GM21526 (cell line): Measurements from ENCODE around the gene KCNJ10.

Source experiments
- ATAC-seq: cut with Tn5 transposase; IDR thresholded peaks from one replicate; pipeline ENCODE4 v1.9.1; 2021; ENCODE audit warnings: moderate library complexity; ENCODE audit not compliant: unreplicated experiment, low FRiP score

The KCNJ10 gene

DNA sequence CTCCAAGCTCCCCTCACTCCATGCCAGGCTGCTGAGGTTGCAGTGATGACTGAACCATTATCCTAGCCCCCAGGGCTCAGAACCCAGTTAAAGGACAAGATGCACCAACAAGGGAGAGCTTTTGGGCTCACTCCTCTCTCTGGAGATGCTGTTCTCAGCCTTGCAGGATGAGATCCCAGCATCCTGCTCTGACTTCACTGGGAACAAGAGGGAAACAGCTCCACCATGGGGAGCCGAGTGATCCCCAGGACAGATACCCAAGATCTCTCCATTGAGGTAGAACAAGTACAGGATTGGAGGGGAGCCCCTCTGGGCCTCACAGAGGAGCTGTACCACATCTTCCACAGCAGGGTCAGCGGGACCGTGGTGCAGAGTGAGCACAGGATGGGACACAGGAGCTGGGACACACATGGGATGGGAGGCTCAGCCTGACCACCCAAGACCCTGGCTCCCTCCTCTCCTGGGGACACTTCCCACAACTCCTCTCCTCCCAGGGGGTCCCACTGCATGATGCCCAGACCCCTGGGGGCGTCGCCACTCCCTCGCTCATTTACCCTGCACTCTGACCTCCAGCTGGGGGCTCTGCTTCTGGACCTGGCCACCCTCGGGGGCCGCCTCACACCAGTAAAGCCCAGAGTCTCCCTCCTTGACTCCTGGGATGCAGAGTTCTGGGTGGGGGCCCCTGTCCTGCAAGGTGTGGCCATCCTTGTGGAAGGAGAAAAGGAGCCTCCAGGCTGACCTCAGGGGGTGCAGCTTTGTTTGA lies 97.3 kb downstream of the KCNJ10 start:
- no peak for ATAC-seq

DNA sequence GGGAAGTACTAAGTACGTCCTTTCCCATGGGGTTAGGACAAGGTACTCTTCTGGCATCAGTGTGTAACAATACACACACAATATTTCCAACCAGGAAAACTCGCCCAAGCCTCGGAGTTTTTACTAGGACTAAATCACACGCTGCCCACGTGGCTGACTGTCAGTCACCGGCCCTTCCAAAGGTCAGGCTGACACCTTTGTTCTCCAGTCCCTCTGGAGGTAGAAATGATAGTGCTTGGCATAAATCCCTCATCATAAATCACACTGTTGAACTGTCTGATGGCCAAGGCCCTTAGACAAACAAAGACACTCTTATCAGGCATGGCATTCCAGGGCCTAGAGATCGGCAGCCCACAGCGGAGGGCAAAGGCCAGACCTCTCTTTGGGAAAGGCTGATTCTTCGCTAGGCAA lies 99.0 kb downstream of the KCNJ10 start:
- no peak for ATAC-seq

DNA sequence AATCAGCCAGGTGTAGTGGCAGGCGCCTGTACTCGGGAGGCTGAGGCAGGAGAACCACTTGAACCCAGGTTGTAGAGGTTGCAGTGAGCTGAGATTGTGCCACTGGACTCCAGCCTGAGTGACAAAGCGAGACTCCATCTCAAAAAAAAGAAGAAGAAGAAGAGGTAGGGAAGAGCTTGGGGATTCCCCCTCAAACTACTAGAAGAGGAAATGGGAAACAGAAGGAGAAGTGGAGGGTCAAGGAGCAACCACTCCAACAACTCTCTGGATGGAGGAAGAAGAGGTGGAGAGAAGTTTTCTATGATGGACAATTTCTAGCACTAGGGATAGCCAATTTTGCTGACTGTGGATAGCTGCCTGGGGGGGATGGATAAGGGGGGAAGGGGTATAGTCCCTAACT lies 101.1 kb downstream of the KCNJ10 start:
- ATAC-seq, result no peak

DNA sequence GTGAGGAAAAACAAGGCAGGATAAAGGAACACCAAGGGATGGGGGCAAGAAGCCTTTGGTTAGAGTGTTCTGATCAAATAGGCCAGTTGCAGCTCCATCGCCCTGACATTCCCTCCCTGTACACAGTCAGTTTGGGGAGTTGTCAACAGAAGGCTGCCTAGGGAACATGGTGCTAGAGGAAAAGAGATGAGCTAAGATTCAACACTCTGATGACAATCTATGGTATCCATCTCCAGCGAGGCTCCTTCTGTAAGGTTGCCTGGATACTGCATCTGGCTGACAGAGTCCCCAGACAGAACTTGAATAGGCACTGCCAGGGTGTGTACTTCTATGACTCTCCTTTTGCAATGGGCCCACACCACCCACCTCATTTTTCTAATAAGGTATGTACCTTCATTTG lies 104.7 kb downstream of the KCNJ10 start:
- no peak for ATAC-seq

DNA sequence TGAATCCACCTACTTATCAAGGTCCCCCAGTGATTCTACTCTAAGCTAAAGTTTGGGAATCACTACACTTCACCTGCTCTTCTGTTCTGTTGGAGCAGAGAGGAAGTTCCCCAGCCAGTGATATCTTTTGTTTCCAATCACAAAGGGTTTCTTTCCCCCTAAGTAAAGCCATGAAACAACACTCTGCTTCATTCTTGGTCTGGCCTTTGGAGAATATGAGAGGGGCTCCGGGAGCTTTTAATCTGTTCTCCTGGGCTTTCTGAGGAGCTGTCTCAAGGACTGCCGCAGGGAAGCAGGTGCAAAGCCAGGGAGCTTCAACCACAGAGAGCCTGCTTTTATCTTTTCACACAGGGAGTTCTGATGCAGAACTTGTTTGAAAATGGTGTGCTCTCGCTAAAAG lies 105.8 kb downstream of the KCNJ10 start:
- no peak for ATAC-seq

DNA sequence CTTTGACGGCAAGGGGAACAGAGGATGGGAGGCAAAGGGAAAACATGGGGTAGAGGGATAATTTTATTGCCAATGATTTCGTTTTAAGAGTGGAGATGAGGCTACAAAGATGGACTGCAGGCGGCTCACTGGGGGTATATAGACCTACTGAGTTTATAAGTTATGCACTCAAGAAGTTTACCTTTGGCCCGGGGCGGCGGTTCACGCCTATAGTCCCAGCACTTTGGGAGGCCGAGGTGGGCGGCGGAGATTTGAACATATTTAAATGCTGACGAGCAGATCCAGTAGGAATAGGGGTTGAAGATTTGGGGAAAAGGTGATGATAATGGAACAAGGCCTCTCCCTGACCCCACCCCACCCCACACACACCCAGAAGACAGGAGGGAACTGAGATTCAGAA lies 107.8 kb downstream of the KCNJ10 start:
- ATAC-seq, result no peak

DNA sequence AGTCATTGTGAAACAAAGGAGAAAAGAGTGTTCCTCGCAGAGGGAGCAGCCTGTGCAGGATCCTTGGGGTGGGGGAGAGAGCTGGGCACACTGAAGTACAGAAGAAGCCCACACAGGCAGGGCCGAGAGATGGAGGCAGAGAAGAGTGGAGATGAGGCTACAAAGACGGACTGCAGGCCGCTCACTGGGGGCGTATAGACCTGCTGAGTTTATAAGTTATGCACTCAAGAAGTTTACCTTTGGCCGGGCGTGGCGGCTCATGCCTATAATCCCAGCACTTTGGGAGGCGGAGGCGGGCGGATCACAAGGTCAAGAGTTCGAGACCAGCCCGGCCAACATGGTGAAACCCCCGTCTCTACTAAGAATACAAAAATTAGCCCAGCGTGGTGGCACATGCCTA lies 108.3 kb downstream of the KCNJ10 start:
- ATAC-seq, result no peak

DNA sequence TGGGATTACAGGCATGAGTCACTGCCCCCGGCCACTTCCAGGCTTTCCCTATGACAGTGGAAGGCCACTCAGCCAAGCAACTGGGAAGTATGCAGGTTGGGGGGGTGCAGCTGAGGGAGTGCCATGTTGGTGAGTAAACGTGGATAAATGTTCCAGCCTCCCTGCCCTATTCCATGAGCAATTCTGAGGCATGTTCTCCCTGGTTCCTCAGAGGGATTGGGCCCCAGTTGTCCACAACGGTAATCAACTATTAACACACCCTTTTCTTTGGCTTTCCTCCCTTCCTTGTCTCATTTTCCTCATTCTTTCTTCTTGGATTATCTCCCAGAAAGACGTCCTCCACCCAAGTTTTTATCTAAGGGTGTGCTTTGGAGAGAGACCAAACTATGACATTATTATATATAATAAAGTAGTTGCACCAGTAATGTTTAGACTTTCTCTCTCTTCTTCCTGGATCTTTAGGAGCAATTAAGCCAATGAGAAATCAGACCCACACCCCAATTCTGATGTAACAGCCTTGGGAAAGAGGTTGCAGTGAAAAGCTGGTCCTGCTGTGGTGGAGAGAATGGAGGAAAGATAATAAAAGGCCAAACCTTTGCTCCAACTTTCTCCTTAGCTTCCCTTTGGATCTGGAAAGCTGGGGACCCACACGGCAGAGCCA lies 109.1 kb downstream of the KCNJ10 start:
- no peak for ATAC-seq

DNA sequence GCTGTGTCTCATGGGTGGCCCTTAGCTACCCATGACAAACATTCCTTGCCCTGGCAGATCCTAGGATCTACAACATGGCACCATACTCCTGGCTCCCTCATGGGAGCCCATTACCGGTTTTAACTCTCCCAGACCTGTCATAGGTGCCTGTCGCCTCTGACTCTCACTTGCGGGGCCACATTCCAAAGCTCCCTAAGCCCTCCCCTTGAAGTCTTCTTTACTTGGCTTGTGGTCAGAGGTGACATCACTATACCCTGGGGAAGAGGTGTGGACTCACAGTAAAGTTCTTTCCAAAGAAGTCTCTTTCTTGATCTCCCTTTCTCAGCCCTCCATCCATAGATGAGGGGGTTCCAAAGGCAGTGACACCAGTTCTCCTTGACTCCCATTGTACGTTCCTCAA lies 110.5 kb downstream of the KCNJ10 start:
- no peak for ATAC-seq

DNA sequence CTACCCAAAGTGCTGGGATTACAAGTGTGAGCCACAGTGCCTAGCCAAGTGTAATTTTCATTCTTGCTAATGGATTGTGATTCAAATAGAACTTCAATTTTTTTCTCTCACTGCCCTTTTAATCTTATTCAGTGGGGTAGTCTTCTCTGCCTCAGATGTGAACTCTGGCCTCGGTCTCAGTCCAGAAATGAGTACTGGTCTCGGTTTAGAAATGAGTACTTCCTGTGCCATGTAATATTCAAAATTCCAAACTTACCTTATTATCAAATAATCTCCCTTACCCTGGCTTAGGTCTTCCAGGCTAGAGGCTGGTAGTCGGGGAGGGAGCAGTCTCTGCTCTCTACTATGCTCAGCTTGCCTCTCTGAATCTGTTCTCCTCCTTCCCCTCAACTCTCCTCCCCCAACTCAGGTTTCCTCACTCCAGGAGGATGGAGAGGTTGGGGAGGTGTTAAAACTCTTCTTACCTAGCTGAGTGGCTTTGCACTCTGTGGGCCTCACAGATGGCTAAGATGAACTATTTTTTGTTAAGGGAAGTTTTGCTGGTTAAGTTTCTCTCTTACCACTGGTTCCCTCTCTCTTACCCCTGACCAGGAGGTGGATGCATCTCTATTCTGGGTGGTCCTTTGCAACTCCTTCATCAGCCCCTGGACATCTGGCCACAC lies 111.1 kb downstream of the KCNJ10 start:
- no peak for ATAC-seq

DNA sequence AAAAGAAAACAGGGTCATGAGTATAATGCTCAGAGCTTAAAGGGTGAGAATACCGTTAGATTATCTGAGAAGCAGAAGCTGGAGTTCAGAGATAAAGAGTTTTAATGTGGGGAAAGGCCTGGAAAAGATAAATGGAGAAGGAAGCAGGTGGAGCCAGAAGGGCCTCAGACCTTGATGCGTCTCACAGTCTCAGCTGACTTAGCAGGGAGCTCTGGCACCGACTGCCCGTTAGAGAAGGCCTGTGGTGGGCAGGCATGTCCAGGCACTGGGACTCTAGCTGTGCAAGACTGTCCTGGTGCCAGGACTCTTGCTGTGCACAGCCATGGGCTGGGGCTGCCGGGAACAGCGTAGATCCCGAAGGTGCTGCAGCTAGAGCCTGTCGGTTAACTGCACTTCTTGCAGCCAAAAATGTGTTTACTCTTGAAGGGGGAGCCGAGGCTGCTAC lies 112.1 kb downstream of the KCNJ10 start:
- ATAC-seq, result no peak

DNA sequence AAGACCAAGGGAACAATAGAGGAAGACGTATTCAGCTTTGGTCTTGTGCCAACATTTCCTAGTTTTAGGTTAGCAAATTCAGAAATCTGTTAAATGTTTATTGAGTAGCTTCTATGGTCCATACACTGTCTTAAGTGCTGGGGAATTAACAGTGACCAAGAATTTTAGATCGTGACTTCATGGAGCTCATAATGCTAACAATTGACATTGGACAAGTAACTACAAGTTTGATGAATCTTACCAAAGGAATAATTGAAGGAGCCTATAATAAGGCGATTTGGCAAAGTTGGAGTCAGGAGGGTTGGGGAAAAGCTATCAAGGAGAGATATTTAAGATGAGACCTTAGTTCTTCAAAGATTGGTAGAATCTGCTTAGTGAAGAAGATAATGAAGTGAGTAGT lies 114.5 kb downstream of the KCNJ10 start:
- ATAC-seq, result no peak

DNA sequence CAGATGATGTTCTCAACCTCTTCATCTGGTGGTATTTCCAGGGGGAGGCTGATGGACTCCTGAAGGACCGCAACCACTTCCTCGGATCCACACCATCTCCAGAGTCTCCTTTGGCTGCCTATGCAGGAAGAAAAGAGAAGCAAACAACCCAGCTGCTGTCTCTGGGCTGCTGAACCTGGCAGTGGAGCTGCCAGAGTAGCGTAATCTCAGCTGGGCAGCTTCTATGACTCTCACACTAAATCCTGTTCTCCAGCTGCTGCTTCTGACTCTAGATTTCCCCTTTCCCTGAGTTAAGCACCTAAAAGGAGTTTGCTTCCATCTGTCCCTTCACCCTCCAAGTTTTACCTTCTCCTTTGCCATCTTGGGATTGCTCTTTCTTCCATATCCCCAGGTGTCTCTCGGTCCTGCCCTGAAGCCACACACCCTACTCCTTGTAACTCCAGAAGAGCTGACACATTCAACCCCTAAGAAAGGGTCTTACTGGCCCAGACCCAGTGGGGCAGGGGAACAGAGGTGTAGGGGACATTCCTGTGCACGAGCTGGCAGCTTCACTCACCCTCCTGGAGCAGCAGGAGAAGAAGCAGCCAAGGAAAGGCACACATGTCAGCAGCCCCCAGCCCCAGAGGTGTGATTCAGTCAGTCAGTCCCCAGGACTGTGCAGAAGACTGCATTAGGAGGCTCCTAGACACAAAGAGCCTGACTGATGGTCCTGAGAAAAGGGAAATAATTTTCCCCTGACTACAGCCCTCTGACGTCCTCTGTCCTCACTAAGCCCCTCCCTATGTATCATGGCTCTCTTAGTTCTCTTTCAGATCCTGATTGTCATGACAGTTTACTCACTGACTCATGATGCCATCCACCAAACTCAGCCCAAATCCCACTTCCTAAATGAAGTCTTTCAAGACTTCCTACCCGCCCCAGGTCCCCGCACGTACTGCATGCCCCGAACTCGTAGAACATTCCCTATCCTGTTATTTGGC lies 116.1 kb downstream of the KCNJ10 start, which contains the start of gene SLAMF9:
Gene SLAMF9, minus strand, starts transcription at position 702 of the 980 bp plus-strand sequence. Its CDS starts 100 bp downstream, at position 602.
- ATAC-seq, result no peak

DNA sequence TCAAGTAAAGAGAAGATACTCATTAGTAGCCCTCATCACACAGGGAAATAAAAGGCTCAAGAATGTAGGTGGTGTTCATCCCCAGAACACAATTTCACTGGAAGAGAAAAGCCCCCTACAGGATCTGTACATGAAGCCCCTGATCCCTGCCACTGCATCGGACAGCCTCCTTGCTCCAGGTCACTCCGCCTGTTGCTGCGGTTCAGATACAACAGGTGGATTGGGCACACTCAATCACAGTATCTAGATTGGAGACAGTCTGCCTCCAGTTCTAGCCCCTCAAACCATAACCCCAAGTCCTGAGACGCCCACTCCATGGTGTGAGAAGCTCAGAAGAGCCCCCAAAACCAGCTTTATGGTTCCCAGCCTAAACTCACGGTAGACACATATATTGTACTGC lies 117.0 kb downstream of the KCNJ10 start:
- no peak for ATAC-seq

DNA sequence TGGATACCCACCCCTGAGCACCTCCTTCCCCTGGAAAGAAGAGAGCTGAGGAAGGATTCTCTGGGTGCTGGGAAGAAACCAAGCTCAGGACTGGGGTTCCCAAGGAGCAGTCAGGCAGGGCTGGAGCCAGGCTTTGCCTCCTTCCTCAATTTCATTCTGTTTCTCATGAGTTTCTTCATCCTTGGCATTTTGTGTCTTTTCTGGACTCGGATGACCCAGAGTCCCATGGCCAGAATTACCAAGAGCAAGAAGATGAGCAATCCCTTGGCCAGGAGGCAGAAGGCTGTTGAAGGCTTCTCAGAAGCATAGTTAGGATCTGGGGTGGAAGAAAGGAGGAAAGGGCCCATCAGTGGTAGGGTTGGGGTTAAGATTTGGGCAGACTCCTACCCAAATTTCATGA lies 118.4 kb downstream of the KCNJ10 start:
- ATAC-seq, result no peak

DNA sequence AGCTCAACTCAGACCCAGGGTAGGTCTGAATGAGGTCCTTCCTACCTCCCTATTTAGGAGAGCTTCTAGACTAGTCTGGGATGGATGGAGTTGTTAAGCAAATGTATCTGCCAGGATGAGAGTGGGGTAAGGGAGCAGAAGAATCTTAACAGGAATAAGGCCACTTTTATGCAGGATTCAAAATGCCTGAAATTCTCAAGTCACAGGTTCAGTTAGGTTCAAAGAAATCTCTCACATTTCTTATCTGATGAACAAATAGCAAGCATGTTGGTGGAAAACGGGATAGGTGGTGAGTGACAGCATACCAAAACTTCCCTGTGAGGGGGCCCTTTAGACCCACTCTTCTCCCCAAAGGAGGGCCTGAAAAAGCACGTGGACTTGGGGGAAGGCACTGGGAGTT lies 118.9 kb downstream of the KCNJ10 start:
- ATAC-seq, result no peak

DNA sequence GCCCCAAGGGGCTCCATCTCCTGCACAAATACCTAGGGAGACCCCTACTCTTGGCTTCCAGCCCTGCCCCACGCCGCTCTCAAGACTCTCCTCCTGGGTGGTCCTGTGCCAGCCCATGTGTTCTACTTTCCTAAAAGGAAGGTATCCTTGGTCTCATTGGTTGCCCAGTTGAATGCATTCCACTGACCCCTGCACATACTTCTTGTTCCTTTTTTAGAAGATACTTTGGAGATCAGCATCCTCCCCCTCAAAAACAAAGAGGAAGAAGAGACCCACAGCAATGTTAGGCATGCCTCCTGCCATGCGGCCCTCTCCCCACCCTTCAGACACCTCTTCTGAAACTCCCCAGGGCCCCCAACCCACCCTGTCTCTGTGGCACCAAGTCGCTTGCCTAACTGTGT lies 120.0 kb downstream of the KCNJ10 start:
- ATAC-seq, result no peak

DNA sequence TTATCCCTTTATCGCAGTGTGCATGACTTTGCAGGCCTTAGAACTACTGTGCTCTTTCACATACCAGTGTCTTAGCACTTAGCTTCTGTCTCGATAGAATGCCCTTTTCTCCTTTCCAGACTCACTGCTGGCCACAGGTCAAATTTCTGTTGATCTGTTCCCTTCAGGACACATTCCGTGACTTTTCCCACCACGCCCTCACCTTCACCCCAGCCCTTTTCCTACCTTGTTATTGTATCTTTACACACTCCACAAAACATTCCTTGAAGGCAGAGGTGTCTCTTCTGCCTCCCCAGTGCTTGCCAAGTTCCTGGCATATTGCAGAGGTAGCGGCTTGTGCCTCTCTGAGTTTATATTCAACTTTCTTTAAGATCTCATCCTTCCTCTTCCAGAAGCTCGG lies 120.8 kb downstream of the KCNJ10 start:
- ATAC-seq, result no peak
